Measurements from ENCODE around the gene BAZ2A. TPM values are rescaled to one million over a fixed set of nuclear protein-coding genes. Genes with fewer than 3 reads are reported as not detected.
A peak's percentile ranks its signal among the peaks of the same experiment; 100 is the strongest.

Gene BAZ2A
- total and polyA plus RNA-seq, 7 donors = 14.4 to 91.1 (median 46.6) TPM

- Histone ChIP-seq H3K4me3 (no peak overlapping the region), H3K9me3 (no peaks in the 10 kb centered on the region), H3K27me3 (no peaks in the 10 kb centered on the region), H3K36me3 (peaks cover 15 to 56% (median 24%) of the 10 kb centered on the region in 4 donors), H3K4me1 (peaks cover 0 to 18% (median 11%) of the 10 kb centered on the region in 4 donors), H3K27ac (peak overlapping the region; percentile 63 to 73 (median 66))
- 43 to 48% methylated on average over 8 of the region's 8 CpGs for WGBS, 2 donors
- TF ChIP-seq POLR2A (IDR thresholded peaks at IDR 0.05) (no peak), POLR2AphosphoS5 (IDR thresholded peaks at IDR 0.05) (peak in 1 of 4 donors; percentile 28), CTCF (IDR thresholded peaks at IDR 0.05) (peak; percentile 44 to 83 (median 72))
- peak; percentile 75 for DNase-seq
- intact Hi-C loops (cut with DNase I) = no loop called here
Observed at GRCh38 chr12:56593909-56594621, 36.1 kb downstream of the BAZ2A start.

GRCh38 chr12:56591961-56592360, 38.2 kb downstream of the BAZ2A start:
- no peaks in the 10 kb centered on the region for H3K27me3 ChIP-seq
- peak overlapping the region in 2 of 4 donors; percentile 64 to 68 for H3K27ac ChIP-seq
- H3K4me1 ChIP-seq = peaks cover 0 to 18% (median 11%) of the 10 kb centered on the region in 4 donors
- H3K9me3 ChIP-seq = no peaks in the 10 kb centered on the region
- no peak for DNase-seq
- no peak for TF ChIP-seq EP300 (IDR thresholded peaks at IDR 0.05)
- no peak for TF ChIP-seq POLR2A (IDR thresholded peaks at IDR 0.05)
- TF ChIP-seq POLR2AphosphoS5 (IDR thresholded peaks at IDR 0.05) = peak in 2 of 4 donors; percentile 14 to 33
- no peak for TF ChIP-seq CTCF (IDR thresholded peaks at IDR 0.05)
- peaks cover 18 to 56% (median 27%) of the 10 kb centered on the region in 4 donors for H3K36me3 ChIP-seq
- no peak overlapping the region for H3K4me3 ChIP-seq
- intact Hi-C loops (cut with DNase I) = no loop called here

- no peak for DNase-seq
- intact Hi-C loops (cut with DNase I) = no loop called here
- no peak overlapping the region for H3K4me3 ChIP-seq
- WGBS, 2 donors = 84 to 88% methylated on average over 5 of the region's 5 CpGs
- peak overlapping the region; percentile 16 to 64 (median 36) for H3K27ac ChIP-seq
- peaks cover 18 to 54% (median 31%) of the 10 kb centered on the region in 4 donors for H3K36me3 ChIP-seq
- peaks cover 0 to 18% (median 11%) of the 10 kb centered on the region in 4 donors for H3K4me1 ChIP-seq
- no peak for TF ChIP-seq POLR2AphosphoS5 (IDR thresholded peaks at IDR 0.05)
- no peak for TF ChIP-seq POLR2A (IDR thresholded peaks at IDR 0.05)
- no peak for TF ChIP-seq EP300 (IDR thresholded peaks at IDR 0.05)
- no peak for TF ChIP-seq CTCF (IDR thresholded peaks at IDR 0.05)
- H3K27me3 ChIP-seq = no peaks in the 10 kb centered on the region
- H3K9me3 ChIP-seq = no peaks in the 10 kb centered on the region
Observed at GRCh38 chr12:56591126-56591525, 39.0 kb downstream of the BAZ2A start.

- Histone ChIP-seq H3K4me3 (no peak overlapping the region), H3K36me3 (peaks cover 18 to 53% (median 29%) of the 10 kb centered on the region in 4 donors), H3K27ac (peak overlapping the region in 3 of 4 donors; percentile 34 to 64 (median 41)), H3K9me3 (no peaks in the 10 kb centered on the region), H3K4me1 (peaks cover 0 to 18% (median 11%) of the 10 kb centered on the region in 4 donors), H3K27me3 (no peaks in the 10 kb centered on the region)
- 60 to 62% methylated on average over 3 of the region's 3 CpGs for WGBS, 2 donors
- TF ChIP-seq EP300 (IDR thresholded peaks at IDR 0.05) = no peak
- no peak for TF ChIP-seq POLR2AphosphoS5 (IDR thresholded peaks at IDR 0.05)
- TF ChIP-seq POLR2A (IDR thresholded peaks at IDR 0.05) = no peak
- no peak for TF ChIP-seq CTCF (IDR thresholded peaks at IDR 0.05)
- no peak for DNase-seq
- intact Hi-C loops (cut with DNase I) = no loop called here
Observed at GRCh38 chr12:56590237-56590830, 39.8 kb downstream of the BAZ2A start.

All from sigmoid colon (tissue), 7 donors.